Measurements from ENCODE around the gene PDZD2. TPM values are rescaled to one million over a fixed set of nuclear protein-coding genes. Genes with fewer than 3 reads are reported as not detected.

The PDZD2 gene
- total and polyA plus RNA-seq, 2 experiments from 2014 or later, result 8.3 to 16.9 TPM

GRCh38 chr5:31936683-31937082 lies 297.8 kb downstream of the PDZD2 start:
- no peaks in the 10 kb centered on the region for H3K9me3 Mint-ChIP-seq
- no peak overlapping the region for H3K27ac Mint-ChIP-seq
- ATAC-seq (no peak), DNase-seq (ENCODE audit: low spot score) (no peak)
- Histone ChIP-seq H4K20me1 (replicated peaks; ENCODE audit: insufficient read depth) (no peaks in the 10 kb centered on the region), H3K36me3 (ENCODE audit: insufficient read depth) (no peaks in the 10 kb centered on the region), H3K9me2 (ENCODE audit: insufficient read depth) (peaks cover 23% of the 10 kb centered on the region; the same call in 1 of the 2 replicates), H2AFZ (no peak overlapping the region), H3K4me3 (no peak overlapping the region), H3K27me3 (ENCODE audit: insufficient read depth) (no peaks in the 10 kb centered on the region), H3K27ac (ENCODE audit: low read depth) (no peak overlapping the region), H3K4me2 (no peak overlapping the region), H3F3A (replicated peaks; ENCODE audit: low read depth) (no peaks in the 10 kb centered on the region), H3K4me1 (ENCODE audit: insufficient read depth) (no peaks in the 10 kb centered on the region), H3K79me2 (replicated peaks; ENCODE audit: insufficient read depth) (no peaks in the 10 kb centered on the region; the same call in 1 of the 2 replicates)
- peaks cover 6% of the 10 kb centered on the region; the same call in 2 of the 3 replicates for H3K4me1 Mint-ChIP-seq
- no peak overlapping the region for H3K4me3 Mint-ChIP-seq
- peaks cover 4% of the 10 kb centered on the region for H3K27me3 Mint-ChIP-seq (ENCODE audit: insufficient read depth, low read depth, poor library complexity)
- TF ChIP-seq, protein P1, sequence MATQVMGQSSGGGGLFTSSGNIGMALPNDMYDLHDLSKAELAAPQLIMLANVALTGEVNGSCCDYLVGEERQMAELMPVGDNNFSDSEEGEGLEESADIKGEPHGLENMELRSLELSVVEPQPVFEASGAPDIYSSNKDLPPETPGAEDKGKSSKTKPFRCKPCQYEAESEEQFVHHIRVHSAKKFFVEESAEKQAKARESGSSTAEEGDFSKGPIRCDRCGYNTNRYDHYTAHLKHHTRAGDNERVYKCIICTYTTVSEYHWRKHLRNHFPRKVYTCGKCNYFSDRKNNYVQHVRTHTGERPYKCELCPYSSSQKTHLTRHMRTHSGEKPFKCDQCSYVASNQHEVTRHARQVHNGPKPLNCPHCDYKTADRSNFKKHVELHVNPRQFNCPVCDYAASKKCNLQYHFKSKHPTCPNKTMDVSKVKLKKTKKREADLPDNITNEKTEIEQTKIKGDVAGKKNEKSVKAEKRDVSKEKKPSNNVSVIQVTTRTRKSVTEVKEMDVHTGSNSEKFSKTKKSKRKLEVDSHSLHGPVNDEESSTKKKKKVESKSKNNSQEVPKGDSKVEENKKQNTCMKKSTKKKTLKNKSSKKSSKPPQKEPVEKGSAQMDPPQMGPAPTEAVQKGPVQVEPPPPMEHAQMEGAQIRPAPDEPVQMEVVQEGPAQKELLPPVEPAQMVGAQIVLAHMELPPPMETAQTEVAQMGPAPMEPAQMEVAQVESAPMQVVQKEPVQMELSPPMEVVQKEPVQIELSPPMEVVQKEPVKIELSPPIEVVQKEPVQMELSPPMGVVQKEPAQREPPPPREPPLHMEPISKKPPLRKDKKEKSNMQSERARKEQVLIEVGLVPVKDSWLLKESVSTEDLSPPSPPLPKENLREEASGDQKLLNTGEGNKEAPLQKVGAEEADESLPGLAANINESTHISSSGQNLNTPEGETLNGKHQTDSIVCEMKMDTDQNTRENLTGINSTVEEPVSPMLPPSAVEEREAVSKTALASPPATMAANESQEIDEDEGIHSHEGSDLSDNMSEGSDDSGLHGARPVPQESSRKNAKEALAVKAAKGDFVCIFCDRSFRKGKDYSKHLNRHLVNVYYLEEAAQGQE (IDR thresholded peaks at IDR 0.05; ENCODE audit: unreplicated experiment), result no peak
- H3K36me3 Mint-ChIP-seq (ENCODE audit: low read depth), result peaks cover 2% of the 10 kb centered on the region; the same call in 1 of the 3 replicates

DNA sequence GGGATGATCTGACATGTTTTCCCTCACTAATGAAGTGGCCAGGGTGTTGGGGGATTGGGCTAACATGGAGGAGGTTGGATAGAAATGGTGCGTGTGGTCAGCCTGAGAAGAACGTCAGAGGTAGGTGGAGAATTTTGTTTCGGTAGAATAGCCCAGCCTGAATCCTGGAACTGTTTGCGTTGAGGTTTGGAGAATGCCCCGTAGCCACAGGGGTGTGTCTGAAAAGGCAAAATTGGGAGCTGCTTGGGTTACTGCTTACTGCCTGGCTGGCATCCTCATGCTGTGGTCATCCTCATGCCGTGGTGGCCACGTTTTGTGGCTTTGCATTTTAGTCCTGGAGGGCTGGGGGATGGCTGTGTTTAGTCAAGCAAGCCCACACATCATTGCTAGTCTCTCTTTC lies 298.3 kb downstream of the PDZD2 start:
- Histone ChIP-seq H3K36me3 (ENCODE audit: insufficient read depth) (no peaks in the 10 kb centered on the region), H3K79me2 (replicated peaks; ENCODE audit: insufficient read depth) (no peaks in the 10 kb centered on the region; the same call in 1 of the 2 replicates), H3K9me2 (ENCODE audit: insufficient read depth) (peaks cover 23% of the 10 kb centered on the region; the same call in 1 of the 2 replicates), H3K4me2 (no peak overlapping the region), H3K27me3 (ENCODE audit: insufficient read depth) (no peaks in the 10 kb centered on the region), H3K4me1 (ENCODE audit: insufficient read depth) (no peaks in the 10 kb centered on the region), H2AFZ (no peak overlapping the region), H4K20me1 (replicated peaks; ENCODE audit: insufficient read depth) (no peaks in the 10 kb centered on the region), H3F3A (replicated peaks; ENCODE audit: low read depth) (no peaks in the 10 kb centered on the region), H3K27ac (ENCODE audit: low read depth) (no peak overlapping the region), H3K4me3 (no peak overlapping the region)
- peaks cover 6% of the 10 kb centered on the region; the same call in 2 of the 3 replicates for H3K4me1 Mint-ChIP-seq
- H3K27ac Mint-ChIP-seq, result no peak overlapping the region
- peaks cover 2% of the 10 kb centered on the region; the same call in 1 of the 3 replicates for H3K36me3 Mint-ChIP-seq (ENCODE audit: low read depth)
- no peaks in the 10 kb centered on the region for H3K9me3 Mint-ChIP-seq
- H3K27me3 Mint-ChIP-seq (ENCODE audit: insufficient read depth, low read depth, poor library complexity), result peaks cover 4% of the 10 kb centered on the region
- DNase-seq (ENCODE audit: low spot score) (no peak), ATAC-seq (no peak)
- no peak overlapping the region for H3K4me3 Mint-ChIP-seq
- TF ChIP-seq, protein P2, sequence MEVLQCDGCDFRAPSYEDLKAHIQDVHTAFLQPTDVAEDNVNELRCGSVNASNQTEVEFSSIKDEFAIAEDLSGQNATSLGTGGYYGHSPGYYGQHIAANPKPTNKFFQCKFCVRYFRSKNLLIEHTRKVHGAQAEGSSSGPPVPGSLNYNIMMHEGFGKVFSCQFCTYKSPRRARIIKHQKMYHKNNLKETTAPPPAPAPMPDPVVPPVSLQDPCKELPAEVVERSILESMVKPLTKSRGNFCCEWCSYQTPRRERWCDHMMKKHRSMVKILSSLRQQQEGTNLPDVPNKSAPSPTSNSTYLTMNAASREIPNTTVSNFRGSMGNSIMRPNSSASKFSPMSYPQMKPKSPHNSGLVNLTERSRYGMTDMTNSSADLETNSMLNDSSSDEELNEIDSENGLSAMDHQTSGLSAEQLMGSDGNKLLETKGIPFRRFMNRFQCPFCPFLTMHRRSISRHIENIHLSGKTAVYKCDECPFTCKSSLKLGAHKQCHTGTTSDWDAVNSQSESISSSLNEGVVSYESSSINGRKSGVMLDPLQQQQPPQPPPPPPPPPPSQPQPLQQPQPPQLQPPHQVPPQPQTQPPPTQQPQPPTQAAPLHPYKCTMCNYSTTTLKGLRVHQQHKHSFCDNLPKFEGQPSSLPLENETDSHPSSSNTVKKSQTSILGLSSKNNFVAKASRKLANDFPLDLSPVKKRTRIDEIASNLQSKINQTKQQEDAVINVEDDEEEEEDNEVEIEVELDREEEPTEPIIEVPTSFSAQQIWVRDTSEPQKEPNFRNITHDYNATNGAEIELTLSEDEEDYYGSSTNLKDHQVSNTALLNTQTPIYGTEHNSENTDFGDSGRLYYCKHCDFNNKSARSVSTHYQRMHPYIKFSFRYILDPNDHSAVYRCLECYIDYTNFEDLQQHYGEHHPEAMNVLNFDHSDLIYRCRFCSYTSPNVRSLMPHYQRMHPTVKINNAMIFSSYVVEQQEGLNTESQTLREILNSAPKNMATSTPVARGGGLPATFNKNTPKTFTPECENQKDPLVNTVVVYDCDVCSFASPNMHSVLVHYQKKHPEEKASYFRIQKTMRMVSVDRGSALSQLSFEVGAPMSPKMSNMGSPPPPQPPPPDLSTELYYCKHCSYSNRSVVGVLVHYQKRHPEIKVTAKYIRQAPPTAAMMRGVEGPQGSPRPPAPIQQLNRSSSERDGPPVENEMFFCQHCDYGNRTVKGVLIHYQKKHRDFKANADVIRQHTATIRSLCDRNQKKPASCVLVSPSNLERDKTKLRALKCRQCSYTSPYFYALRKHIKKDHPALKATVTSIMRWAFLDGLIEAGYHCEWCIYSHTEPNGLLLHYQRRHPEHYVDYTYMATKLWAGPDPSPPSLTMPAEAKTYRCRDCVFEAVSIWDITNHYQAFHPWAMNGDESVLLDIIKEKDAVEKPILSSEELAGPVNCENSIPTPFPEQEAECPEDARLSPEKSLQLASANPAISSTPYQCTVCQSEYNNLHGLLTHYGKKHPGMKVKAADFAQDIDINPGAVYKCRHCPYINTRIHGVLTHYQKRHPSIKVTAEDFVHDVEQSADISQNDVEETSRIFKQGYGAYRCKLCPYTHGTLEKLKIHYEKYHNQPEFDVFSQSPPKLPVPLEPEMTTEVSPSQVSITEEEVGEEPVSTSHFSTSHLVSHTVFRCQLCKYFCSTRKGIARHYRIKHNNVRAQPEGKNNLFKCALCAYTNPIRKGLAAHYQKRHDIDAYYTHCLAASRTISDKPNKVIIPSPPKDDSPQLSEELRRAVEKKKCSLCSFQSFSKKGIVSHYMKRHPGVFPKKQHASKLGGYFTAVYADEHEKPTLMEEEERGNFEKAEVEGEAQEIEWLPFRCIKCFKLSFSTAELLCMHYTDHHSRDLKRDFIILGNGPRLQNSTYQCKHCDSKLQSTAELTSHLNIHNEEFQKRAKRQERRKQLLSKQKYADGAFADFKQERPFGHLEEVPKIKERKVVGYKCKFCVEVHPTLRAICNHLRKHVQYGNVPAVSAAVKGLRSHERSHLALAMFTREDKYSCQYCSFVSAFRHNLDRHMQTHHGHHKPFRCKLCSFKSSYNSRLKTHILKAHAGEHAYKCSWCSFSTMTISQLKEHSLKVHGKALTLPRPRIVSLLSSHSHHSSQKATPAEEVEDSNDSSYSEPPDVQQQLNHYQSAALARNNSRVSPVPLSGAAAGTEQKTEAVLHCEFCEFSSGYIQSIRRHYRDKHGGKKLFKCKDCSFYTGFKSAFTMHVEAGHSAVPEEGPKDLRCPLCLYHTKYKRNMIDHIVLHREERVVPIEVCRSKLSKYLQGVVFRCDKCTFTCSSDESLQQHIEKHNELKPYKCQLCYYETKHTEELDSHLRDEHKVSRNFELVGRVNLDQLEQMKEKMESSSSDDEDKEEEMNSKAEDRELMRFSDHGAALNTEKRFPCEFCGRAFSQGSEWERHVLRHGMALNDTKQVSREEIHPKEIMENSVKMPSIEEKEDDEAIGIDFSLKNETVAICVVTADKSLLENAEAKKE (CRISPR knock-in tag; IDR thresholded peaks at IDR 0.05), result no peak
- TF ChIP-seq NANOG (IDR thresholded peaks at IDR 0.05; ENCODE audit: borderline replicate concordance), result no peak
- TF ChIP-seq, protein P1 (IDR thresholded peaks at IDR 0.05; ENCODE audit: unreplicated experiment), result no peak
- no peak for TF ChIP-seq CTCF (conservative IDR thresholded peaks at IDR 0.05; ENCODE audit: low read depth in 2 of 2)
- TF ChIP-seq EZH2 (IDR thresholded peaks at IDR 0.05; ENCODE audit: low read depth, unreplicated experiment), result no peak

All from GM23338 (cell line).